GM18870 (cell line): ENCODE measurements around the gene WFIKKN2.

Source experiments
- ATAC-seq: cut with Tn5 transposase; IDR thresholded peaks from one replicate; pipeline ENCODE4 v1.9.1; 2021; ENCODE audit warnings: moderate library complexity; ENCODE audit not compliant: unreplicated experiment

WFIKKN2 gene

GRCh38 chr17:50807675-50808074 is 27.7 kb upstream of the WFIKKN2 start:
- ATAC-seq = no peak

GRCh38 chr17:50808413-50808812 is 27.0 kb upstream of the WFIKKN2 start:
- ATAC-seq = no peak

GRCh38 chr17:50808888-50809287 is 26.5 kb upstream of the WFIKKN2 start:
- ATAC-seq = no peak

- ATAC-seq = no peak
Measured at GRCh38 chr17:50813583-50813982, 21.8 kb upstream of the WFIKKN2 start.

- ATAC-seq = no peak
Measured at GRCh38 chr17:50815400-50815799, 20.0 kb upstream of the WFIKKN2 start.

- no peak for ATAC-seq
Measured at GRCh38 chr17:50816271-50816670, 19.1 kb upstream of the WFIKKN2 start.

GRCh38 chr17:50816771-50817751 is 18.3 kb upstream of the WFIKKN2 start:
- no peak for ATAC-seq

- no peak for ATAC-seq
Measured at GRCh38 chr17:50817838-50818237, 17.5 kb upstream of the WFIKKN2 start.

GRCh38 chr17:50818261-50818660 is 17.1 kb upstream of the WFIKKN2 start:
- ATAC-seq = no peak

GRCh38 chr17:50818921-50819657 is 16.3 kb upstream of the WFIKKN2 start:
- ATAC-seq = no peak

- ATAC-seq = no peak
Measured at GRCh38 chr17:50820651-50821050, 14.7 kb upstream of the WFIKKN2 start.

GRCh38 chr17:50822550-50822949 is 12.8 kb upstream of the WFIKKN2 start:
- ATAC-seq = no peak

GRCh38 chr17:50824429-50824828 is 11.0 kb upstream of the WFIKKN2 start:
- no peak for ATAC-seq

GRCh38 chr17:50825188-50825587 is 10.2 kb upstream of the WFIKKN2 start:
- ATAC-seq = no peak

- ATAC-seq = peak; percentile 58
Measured at GRCh38 chr17:50828508-50829170, 6.7 kb upstream of the WFIKKN2 start.

GRCh38 chr17:50829332-50829731 is 6.1 kb upstream of the WFIKKN2 start:
- ATAC-seq = no peak

- ATAC-seq = no peak
Measured at GRCh38 chr17:50830352-50830751, 5.0 kb upstream of the WFIKKN2 start.

GRCh38 chr17:50830994-50831393 is 4.4 kb upstream of the WFIKKN2 start:
- ATAC-seq = no peak

- ATAC-seq = no peak
Measured at GRCh38 chr17:50831471-50831928, 3.9 kb upstream of the WFIKKN2 start.

GRCh38 chr17:50832267-50832863 is 3.0 kb upstream of the WFIKKN2 start:
- no peak for ATAC-seq

GRCh38 chr17:50832864-50833381 is 2.5 kb upstream of the WFIKKN2 start:
- no peak for ATAC-seq
